Spinal cord (tissue), 10 donors: ENCODE data around the gene TOM1L1. TPM values are rescaled to one million over a fixed set of nuclear protein-coding genes. Genes with fewer than 3 reads are reported as not detected.

ENCODE experiments used
- DNase-seq, 6 donors: peaks; one replicate each; pipeline versions ENCODE4 v3.0.0 to v3.0.0-alpha.2; 2013 to 2015; ENCODE audit warnings: low spot score in 6 of 6, low read depth in 4 of 6
- H3K27ac ChIP-seq: one replicate; pipeline ENCODE4 v1.5.1; 2013; ENCODE audit warnings: low read depth, low read length, control low read depth
- H3K27me3 ChIP-seq: one replicate; pipeline ENCODE4 v1.6.1; 2013; ENCODE audit warnings: low read length; ENCODE audit not compliant: control insufficient read depth, insufficient read depth
- H3K36me3 ChIP-seq: one replicate; pipeline ENCODE4 v1.6.1; 2013; ENCODE audit warnings: low read length; ENCODE audit not compliant: control insufficient read depth, insufficient read depth
- H3K4me1 ChIP-seq: one replicate; pipeline ENCODE4 v1.6.1; 2013; ENCODE audit warnings: low read length; ENCODE audit not compliant: control insufficient read depth, insufficient read depth
- H3K4me3 ChIP-seq: one replicate; pipeline ENCODE4 v1.5.1; 2013; ENCODE audit warnings: low read depth, low read length, control low read depth
- H3K9me3 ChIP-seq: one replicate; pipeline ENCODE4 v1.6.1; 2013; ENCODE audit warnings: low read length; ENCODE audit not compliant: control insufficient read depth, insufficient read depth
- WGBS: methylation state at CpG from one replicate; pipeline ENCODE4 v1.1.5; 2013; ENCODE audit warnings: missing lambda C conversion rate; ENCODE audit not compliant: insufficient coverage; 5-methylcytosine and 5-hydroxymethylcytosine counted together
- polyA plus RNA-seq, 2 donors: library from polyadenylated mRNA; unstranded; fragments of 120-200 nt; gene quantifications; one replicate each; pipeline ENCODE4 v1.2.1, GENCODE V29; 2013; ENCODE audit not compliant: insufficient read length in 2 of 2
- total RNA-seq, 2 donors: library from RNA; depleted of rRNA in 1 of 2; stranded (reverse); fragments of 120-200 nt in 1 of 2; fragments of >200 nt in 1 of 2; gene quantifications; one replicate each; pipeline versions ENCODE4 v1.2.3 to v1.2.4, GENCODE V29; 2013 to 2014
- donor health status: healthy.

The TOM1L1 gene
- total and polyA plus RNA-seq, 4 donors, result 17.2 to 32.3 (median 24.3) TPM

GRCh38 chr17:54951286-54951685, 50.6 kb downstream of the TOM1L1 start:
- Histone ChIP-seq H3K27ac (no peak overlapping the region), H3K27me3 (no peaks in the 10 kb centered on the region), H3K4me3 (no peak overlapping the region), H3K4me1 (no peaks in the 10 kb centered on the region), H3K36me3 (peaks cover 6% of the 10 kb centered on the region), H3K9me3 (no peaks in the 10 kb centered on the region)
- no CpG with 5 or more reads among the region's 4 CpGs for WGBS
- no peak for DNase-seq

- peak in 1 of 6 donors; percentile 59 for DNase-seq
- Histone ChIP-seq H3K36me3 (peaks cover 18% of the 10 kb centered on the region), H3K9me3 (no peaks in the 10 kb centered on the region), H3K27ac (no peak overlapping the region), H3K4me1 (no peaks in the 10 kb centered on the region), H3K4me3 (no peak overlapping the region), H3K27me3 (no peaks in the 10 kb centered on the region)
- 27% methylated on average over 2 of the region's 3 CpGs for WGBS
Measured at GRCh38 chr17:54956791-54957190, 56.1 kb downstream of the TOM1L1 start.

GRCh38 chr17:54967621-54968261, 67.1 kb downstream of the TOM1L1 start:
- Histone ChIP-seq H3K4me1 (no peaks in the 10 kb centered on the region), H3K27ac (peak overlapping the region; percentile 93), H3K9me3 (no peaks in the 10 kb centered on the region), H3K36me3 (no peaks in the 10 kb centered on the region), H3K27me3 (no peaks in the 10 kb centered on the region), H3K4me3 (peak overlapping the region; percentile 90)
- peak in 1 of 6 donors; percentile 29 for DNase-seq
- WGBS, result 0% methylated on average over 10 of the region's 21 CpGs

GRCh38 chr17:54968262-54968987, 67.8 kb downstream of the TOM1L1 start, which contains the start of the genes COX11 and STXBP4:
Gene COX11 (minus strand): TSS chr17:54968654. CDS start chr17:54968646, 8 bp downstream.
Gene STXBP4 (plus strand): TSS chr17:54968765. CDS start chr17:54986220, 17,455 bp downstream.
- Histone ChIP-seq H3K4me3 (peak within 1 kb of the TSS; percentile 90), H3K36me3 (no peaks in the 10 kb centered on the region), H3K27me3 (no peaks in the 10 kb centered on the region), H3K9me3 (no peaks in the 10 kb centered on the region), H3K27ac (peak within 1 kb of the TSS; percentile 93), H3K4me1 (no peaks in the 10 kb centered on the region)
- under 1% methylated on average over 57 of the region's 57 CpGs for WGBS
- peak; percentile 97 to 99 (median 98) for DNase-seq

- Histone ChIP-seq H3K9me3 (no peaks in the 10 kb centered on the region), H3K4me1 (no peaks in the 10 kb centered on the region), H3K36me3 (no peaks in the 10 kb centered on the region), H3K27ac (peak overlapping the region; percentile 93), H3K4me3 (peak overlapping the region; percentile 90), H3K27me3 (no peaks in the 10 kb centered on the region)
- WGBS, result 0% methylated on average over 13 of the region's 13 CpGs
- peak in 1 of 6 donors; percentile 19 for DNase-seq
Measured at GRCh38 chr17:54968988-54969332, 68.3 kb downstream of the TOM1L1 start.

DNA sequence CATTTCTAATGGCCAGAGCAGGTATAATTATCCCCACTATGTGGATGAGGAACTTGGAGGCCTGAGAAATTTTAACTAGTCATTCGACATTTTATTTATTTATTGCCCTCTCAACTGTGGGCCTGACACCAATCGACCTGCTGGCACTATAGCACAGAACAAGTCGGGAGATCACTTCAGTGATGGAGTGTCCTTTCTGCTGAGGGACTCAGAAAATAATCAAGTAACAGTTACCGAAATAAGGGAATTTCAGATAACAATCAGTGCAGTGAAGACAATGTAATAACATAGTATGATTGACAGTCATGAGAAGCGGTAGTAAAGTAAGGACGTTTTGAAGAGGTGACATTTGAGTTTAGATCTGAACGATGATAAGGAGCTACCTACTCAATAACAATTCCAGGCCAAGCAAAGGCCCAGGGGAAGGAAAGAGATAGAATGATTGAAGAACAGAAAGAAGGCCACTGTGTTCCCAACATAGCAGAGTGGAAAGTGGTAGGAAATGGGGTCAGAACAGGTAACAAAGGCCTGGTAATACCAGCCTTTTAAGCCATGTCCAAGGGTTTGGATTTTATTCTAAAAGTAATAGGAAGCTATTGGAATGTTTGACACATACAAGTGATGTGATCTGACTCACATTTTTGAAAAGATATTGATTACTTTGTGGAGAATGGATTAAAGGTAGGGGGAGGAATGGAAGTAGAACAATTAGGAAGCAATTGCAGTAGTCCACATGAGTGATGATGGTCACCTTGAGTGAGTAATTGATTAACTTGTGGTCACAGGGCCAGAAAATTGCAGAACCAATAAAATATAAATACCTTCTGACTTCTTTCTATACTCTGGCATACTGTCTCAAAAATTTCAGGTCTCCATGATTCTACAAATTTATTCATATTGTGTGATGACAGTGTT, 69.3 kb downstream of the TOM1L1 start:
- H3K36me3 ChIP-seq, result no peaks in the 10 kb centered on the region
- peak overlapping the region; percentile 90 for H3K4me3 ChIP-seq
- no peaks in the 10 kb centered on the region for H3K9me3 ChIP-seq
- no peaks in the 10 kb centered on the region for H3K4me1 ChIP-seq
- H3K27me3 ChIP-seq, result no peaks in the 10 kb centered on the region
- 0% methylated on average over 1 of the region's 7 CpGs for WGBS
- DNase-seq, result no peak
- H3K27ac ChIP-seq, result peak overlapping the region; percentile 93

- Histone ChIP-seq H3K4me3 (no peak overlapping the region), H3K4me1 (no peaks in the 10 kb centered on the region), H3K9me3 (no peaks in the 10 kb centered on the region), H3K27me3 (no peaks in the 10 kb centered on the region), H3K27ac (no peak overlapping the region), H3K36me3 (no peaks in the 10 kb centered on the region)
- no peak for DNase-seq
Measured at GRCh38 chr17:54971147-54971546, 70.5 kb downstream of the TOM1L1 start.

DNA sequence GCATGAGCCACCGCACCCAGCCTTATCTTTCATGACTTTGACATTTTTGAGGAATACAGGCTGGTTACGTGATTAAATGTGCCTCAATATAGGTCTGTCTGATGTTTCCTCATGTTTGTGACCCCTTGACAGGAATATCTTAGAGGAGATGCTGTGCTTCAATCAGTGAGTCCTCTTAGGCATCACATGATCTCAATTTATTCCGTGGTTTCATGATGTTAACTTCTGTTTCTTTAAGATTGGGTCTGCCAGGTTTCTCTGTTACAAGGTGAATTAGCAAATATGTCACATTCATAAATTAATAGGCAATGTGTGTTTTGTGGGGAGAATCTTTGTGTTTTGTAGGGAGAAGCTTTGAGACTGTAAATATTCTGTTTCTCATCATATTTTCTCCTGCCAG, 71.2 kb downstream of the TOM1L1 start:
- Histone ChIP-seq H3K36me3 (no peaks in the 10 kb centered on the region), H3K27me3 (no peaks in the 10 kb centered on the region), H3K4me3 (no peak overlapping the region), H3K27ac (no peak overlapping the region), H3K4me1 (no peaks in the 10 kb centered on the region), H3K9me3 (no peaks in the 10 kb centered on the region)
- DNase-seq, result no peak
- 100% methylated on average over 1 of the region's 3 CpGs for WGBS

DNA sequence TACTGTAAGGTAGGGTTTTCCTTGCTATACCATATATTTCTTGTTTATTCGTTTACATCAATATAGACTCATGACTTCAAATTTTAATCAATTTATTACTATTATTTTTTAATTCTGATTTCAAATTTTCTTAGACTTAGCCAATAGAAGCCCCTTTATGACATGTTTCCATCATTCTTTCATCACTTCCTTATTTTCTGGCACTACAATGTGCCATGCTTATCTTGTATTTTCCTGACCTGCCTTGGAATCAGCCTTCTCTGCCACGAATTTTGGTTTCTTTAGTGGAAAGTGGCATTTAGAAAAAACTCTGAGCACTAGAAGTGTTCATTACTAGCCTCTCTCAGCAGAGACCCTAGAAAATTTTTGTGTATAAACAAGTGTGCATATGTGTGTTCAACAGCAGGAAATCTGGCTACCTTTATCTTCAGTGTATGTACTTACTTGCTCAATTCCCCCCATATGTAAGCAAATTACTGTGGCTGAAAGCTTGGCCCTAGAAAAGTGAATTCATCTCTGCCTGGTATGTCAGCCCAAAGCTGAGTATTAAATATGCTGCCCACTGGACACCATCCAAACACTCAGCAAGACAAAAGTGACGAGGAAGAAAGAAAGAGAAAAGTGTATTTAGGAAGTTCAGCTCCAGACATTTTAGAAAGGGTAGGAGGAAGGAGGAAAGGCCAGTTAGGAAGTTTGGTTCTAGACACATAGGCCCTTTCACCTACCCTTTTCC, 71.9 kb downstream of the TOM1L1 start:
- no peak for DNase-seq
- no peak overlapping the region for H3K4me3 ChIP-seq
- WGBS, result no CpG with 5 or more reads among the region's 3 CpGs
- H3K27ac ChIP-seq, result no peak overlapping the region
- no peaks in the 10 kb centered on the region for H3K9me3 ChIP-seq
- H3K4me1 ChIP-seq, result no peaks in the 10 kb centered on the region
- no peaks in the 10 kb centered on the region for H3K27me3 ChIP-seq
- no peaks in the 10 kb centered on the region for H3K36me3 ChIP-seq
